Fibroblast of skin of right biceps (primary cell): ENCODE measurements around the gene SEC23B.
"Not testable (repeated sequence)": the region's sequence is repeated elsewhere in the genome, so short reads cannot be mapped to it uniquely, and the experiment has no call there.

Source experiments
- DNase-seq: peaks from one replicate; pipeline ENCODE4 v3.0.0-alpha.2; 2013

Gene SEC23B

DNA sequence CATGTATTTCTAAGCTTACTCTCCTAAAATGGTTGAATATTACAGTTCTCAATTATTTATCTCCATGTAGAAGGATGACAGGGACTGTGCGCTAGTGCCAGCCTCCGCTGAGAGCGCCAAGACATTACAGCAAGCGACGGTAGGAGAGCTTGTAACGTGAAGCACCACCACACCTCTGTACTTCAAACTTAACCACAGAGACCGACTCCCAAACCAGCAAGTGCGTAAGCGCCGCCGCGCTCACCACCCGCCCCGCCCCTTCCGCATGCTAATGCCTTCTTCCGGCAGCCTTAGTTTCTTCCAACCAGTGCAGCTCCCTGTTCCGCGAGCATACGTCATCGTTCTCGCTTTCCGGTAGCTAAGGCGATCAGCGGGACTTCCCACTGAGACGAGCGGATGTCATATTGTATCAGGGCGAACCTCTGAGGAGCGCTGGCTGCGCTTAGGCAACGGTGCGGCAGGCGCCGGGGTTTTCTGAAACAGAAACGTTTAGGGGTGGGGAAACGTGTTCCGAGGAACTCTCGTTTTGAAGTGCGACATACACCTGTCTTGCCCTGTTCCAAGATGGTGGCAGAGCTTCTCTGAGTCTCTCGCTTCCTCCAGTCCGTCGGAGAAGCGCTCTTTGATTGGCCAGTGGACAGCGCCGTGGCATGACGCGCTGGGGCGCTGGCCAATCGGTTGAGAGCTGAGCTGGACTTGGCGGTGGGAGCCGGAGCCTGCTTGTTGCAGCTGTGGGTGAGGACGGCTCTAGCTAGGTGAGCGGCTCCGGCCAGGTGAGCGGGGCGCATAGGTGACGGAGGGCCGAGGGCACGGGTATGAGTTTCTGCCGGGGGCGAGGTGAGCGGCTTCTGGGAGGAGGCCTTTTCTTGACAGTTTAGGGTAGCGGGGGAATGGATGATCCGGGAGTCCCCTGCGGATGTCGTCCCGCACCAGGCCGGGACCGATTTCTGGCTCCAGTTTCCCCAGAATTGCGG, at the start of gene SEC23B:
TSS of gene SEC23B (plus strand) at position 723 of the 974 bp plus-strand sequence. CDS start 2,896 bp downstream, outside the sequence.
- DNase-seq, result peak; percentile 96

DNA sequence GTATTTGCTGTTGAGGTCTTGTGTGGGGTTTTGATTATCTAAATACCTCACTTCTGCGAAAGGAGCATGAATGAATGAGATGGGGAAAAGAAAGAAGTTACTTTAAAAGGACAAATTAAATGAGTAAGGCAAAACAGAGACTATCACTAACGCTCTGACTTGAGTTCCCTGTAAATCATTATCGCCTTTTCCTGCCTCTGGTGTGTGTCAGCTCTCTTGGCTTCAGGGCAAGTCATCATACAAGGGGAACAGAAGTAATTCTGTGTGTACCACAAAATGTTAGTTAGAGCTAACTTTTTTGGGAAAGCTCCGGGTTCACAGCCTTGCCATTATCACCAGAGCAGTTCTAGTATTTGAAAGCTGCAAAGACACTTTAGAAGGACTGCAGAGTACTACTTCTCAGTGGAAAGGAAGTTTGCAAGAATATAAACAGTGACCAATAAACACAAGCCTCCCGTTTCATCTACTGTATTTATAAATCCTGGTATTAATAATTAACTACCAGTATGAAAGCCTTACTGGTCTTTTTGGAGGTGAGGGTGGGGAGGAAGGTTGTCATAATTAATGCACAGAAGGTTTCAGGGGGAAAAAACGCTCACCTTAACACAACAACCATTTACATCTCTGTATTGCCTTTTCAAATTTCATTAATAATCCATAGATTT, 42.1 kb upstream of the SEC23B start:
- no peak for DNase-seq

DNA sequence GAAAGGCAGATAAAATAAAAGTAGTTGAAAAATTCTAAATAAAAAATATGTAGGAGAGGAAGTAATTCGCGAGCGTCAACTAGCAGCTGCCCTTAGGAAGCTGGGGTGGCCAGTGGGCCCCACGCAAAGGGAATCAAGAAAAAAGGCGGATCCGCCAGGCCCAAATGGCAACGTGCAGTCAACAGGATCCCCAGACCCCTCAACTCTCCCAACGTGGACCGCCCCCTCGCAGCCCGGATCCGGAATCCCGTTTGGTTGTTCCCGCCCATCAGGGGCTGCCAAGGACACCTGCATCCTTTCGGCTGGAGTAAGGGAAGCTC, 41.2 kb upstream of the SEC23B start:
- no peak for DNase-seq

DNA sequence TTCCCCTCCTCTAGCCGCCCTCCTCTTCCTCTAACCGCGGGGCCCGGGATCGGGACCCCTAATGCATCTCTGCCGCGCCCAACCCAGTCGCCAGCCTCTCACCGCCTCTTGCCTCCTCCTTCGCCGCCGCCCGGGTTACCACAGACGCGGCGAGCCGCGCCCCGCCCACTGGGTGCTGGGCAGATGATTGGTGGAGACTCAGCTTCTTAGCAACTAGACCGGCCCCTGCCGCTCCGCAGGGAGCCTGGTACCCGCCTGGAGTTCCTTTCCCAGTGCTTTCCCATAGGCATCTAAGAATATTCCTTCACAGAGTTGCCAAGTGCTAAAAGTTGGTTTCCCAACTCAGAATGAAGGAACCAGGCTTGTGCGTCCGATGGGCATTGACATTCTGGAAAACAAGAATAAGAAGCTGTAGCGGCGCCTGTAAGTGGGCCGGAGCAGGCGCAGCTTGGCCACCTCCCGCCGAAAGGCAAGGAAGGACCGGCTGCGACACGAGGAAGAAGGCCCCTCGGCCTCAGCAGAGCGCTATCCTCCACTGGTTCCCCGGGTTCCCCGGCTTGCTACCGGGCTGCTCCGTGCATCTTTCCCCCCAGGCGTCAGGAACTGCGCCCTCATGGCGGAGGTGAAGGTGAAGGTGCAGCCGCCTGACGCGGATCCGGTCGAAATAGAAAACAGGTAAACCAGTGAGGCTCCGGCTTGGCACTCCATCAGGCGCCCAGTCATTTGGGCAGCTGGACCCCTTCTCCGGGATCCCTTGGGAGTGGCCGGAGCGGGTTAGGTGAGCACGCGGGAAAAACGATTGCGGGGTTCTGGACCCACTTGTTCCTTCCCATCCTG, 40.6 kb upstream of the SEC23B start, which contains the start of the genes DZANK1 and POLR3F:
TSS of gene DZANK1 (minus strand) at position 137 of the 837 bp plus-strand sequence. CDS start 1,672 bp downstream, outside the sequence.
TSS of gene POLR3F (plus strand) at position 497 of the 837 bp plus-strand sequence. CDS start at position 614, 117 bp downstream.
- DNase-seq, result peak; percentile 96

DNA sequence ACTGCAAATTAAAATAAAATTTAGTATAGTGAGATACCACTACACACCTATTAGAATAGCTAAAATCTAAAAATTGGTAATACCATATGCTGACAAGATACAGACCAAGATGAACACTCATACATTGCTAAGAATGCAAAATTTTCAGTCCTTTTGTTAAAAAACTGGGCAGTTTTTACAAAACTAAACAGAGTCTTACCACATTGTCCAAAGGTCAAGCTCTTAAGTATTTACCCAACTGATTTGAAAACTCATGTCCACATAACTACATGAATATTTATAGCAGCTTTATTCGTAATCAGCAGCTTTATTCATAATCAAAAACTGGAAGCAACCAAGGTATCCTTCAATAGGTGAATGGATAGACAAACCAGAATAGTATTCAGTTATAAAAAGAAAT, 30.5 kb upstream of the SEC23B start:
- DNase-seq, result no peak

DNA sequence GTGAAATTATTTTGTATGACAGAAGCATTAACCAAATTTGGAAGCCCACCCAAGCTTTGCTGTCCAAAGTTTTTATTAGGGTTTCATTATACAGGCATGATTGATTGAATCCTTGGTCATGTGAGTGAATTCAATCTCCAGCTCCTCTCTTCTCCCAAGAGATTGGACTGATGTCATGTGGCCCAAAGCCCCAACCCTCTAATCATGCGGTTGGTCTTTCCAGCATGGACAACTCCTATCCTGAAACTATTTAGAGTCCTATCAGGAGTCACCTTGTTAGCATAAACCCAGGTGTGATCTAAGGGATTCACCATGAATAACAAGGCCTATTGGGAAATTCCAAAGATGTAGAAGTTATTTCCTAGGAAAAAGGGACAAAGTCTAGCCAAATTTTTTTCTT, 29.9 kb upstream of the SEC23B start:
- DNase-seq, result no peak

DNA sequence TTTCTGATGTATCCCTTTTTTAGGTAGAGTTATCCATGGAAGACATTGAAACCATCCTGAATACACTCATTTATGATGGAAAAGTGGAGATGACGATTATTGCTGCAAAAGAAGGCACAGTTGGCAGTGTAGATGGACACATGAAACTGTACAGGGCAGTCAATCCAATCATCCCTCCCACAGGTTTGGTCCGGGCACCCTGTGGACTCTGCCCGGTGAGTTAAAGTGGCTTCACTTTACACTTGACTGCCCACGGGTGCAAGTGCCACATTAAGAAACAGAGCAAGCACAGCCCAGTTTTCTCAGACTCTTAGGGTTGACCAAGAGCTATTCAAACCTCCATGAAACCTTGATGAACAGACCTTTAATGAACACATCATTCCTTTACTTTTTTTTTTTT, 26.1 kb upstream of the SEC23B start:
- no peak for DNase-seq

DNA sequence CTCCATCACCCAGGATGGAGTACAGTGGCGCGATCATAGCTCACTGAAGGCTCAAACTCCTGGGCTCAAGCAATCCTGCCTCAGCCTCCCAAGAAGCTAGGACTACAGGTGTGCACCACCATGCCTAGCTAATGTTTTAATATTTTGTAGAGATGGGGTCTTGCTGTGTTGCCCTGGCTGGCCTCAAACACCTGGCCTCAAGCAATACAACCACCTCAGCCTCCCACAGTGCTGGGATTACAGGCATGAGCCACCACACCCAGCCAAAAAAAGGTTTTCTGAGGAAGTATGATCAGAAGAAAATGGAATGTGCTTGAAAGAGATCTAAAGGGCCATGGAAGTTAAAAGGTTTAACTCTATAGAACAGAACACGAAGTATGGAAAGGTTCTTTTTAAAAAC, 19.4 kb upstream of the SEC23B start:
- DNase-seq, result no peak

DNA sequence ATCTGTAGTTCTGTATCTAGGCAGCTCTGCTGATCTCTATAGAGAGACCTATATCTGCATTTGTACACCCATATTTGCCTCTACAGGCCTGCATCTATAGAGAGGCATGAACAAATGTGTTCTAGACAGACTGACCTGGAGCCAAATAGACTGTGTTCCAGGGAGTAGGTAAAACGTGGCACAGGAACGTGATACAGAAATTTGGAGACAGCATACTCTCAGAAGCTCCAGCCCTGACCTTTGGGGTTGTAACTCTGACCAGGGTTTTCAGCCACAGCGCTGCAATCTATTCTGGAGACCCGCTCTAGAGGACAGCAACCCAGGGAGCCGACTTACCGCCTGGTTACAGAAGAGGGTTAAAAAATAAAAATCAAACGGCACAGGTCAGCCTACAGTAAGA, 11.7 kb upstream of the SEC23B start:
- DNase-seq, result no peak

DNA sequence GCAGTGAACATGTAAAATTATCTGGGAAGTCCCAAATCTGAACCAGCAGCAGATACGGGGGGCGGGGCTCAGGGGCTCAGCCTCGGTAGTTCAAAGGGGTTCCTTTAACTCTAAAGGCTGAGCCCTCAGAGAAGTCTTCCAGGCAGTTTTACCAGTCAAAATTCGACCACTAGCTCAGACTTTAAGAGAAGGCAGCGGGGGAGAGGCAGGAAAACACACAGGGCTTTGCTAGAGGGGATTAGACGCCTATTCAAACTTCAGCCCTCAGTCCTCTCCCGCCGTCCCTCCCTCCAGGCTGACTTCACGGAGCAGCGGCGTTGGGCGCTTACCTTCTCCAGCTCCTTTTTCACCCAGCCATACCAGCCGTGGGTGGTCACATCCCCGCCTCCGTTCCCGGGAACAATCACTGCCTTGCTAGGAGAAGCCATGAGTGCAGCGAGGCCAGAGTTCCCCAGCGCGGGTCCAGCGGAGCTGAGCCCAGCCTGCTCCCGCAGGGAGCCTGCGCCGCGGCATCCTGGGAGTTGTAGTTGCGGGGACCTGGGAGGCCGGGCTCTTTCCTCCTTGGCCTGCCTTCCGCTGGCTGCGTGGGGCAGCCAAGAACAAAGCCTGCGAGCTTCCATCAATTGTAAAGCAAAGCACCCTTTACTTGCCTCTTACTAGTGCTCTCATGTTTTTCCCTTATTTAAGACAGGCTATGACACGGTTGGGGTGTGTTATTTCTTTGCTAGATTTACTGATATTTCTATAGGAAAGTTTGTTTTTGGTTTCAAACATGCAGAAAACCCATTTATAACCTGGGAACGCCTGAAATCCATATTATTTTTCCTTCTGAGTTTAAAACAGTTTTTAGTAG, 10.8 kb upstream of the SEC23B start, which contains the start of gene RBBP9:
TSS of gene RBBP9 (minus strand) at position 486 of the 853 bp plus-strand sequence. CDS start at position 428, 58 bp downstream.
- peak; percentile 81 for DNase-seq

DNA sequence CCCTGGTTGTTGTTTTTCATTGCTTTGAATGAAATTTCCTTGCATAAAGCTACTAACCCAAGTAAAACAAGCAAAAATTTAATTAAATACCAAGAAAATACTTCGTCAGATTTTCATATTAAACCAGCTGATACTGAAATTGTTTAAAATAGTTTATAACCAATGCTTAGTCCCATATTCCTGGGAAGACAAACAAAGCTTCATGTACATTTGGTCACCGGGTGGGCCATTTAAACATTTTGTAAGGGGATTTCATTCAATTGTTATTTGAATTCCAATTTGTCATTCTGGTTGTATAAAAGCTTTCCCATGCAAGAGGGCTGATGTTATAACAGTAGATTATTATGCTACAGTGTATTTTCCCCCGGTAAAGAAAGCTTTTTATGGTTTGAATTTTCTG, 10.1 kb upstream of the SEC23B start:
- DNase-seq, result no peak

DNA sequence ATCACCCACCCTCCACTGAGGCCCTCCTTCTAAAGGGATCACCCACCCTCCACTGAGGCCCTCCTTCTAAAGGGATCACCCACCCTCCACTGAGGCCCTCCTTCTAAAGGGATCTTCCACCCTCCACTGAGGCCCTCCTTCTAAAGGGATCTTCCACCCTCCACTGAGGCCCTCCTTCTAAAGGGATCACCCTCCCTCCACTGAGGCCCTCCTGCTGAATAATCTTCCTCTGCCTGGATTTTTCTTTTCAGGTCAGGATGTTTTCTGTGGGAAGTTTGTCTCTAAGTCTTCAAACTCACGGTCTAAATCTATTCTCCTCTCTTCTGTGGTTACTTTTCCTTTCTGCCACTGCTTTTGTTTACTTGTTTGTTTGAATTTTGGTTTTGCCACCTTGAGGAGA, 6.1 kb upstream of the SEC23B start:
- not testable (repeated sequence) for DNase-seq

DNA sequence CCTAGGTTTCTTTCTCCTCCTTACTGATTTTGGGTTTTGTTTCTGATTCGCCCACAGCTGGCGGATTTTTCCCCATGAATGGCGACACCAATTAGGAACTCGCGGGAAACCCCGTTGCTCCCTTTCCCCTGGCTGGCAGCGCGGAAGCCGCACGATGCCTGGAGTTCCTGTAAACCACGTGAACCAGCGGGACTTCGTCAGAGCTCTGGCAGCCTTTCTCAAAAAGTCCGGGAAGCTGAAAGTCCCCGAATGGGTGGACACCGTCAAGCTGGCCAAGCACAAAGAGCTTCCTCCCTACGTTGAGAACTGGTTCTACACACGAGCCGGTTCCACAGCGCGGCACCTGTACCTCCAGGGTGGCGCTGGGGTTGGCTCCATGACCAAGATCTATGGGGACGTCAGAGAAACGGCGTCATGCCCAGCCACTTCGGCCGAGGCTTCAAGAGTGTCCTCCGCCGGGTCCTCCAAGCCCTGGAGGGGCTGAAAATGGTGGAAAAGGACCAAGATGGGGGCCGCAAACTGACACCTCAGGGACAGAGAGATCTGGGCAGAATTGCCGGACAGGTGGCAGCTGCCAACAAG, 3.2 kb upstream of the SEC23B start:
- DNase-seq, result peak; percentile 17

DNA sequence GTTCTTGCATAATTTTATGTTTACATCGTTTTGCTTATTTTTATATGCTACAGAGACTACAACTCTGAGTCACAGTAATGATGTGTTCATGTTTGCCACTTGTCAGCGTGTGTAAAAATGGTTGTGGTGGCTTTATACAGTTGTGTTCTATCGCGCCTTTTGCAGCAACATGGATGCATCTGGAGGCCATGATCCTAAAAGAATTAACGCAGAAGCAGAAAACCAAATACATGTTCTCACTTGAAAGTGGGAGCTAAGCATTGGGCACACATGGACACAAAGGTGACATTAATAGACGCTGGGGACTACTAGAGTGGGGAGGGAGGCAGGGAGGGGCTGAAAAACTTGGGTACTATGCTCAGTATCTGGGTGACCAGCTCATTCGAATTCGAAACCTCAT, 996 bp upstream of the SEC23B start:
- DNase-seq, result no peak

DNA sequence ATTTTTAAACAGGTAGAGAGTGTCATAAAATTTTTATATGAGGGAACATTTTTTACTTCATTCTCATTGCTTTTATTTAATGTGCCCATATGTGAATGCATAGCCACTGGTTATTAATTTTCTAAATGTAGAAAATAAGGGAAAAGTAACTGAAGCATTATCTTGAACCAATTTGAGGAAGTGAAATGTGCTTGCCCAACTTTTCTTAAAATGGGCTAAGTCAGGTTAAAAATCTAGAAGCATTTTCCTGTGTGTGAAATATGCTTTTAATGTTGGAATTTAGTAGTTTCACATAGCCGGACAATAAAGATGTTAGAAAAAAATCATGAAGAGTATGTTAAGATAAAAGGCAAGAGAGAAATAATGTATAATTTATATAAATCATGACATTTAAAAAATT, 3.8 kb downstream of the SEC23B start:
- DNase-seq, result no peak

DNA sequence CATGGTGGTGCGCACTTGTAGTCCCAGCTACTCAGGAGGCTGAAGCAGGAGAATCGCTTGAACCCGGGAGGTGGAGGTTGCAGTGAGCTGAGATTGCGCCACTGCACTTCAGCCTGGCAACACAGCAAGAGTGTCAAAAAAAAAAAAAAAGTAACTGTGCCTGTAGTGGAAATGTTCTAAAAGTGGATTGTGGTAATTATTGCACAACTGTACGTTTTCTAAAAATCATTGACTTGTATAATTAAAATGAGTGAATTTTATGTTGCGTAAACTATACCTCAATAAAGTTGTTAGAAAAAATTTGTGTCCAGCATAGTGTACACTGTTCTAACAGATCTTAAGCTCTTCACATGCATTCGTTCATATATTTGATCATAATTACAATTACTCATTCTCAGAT, 5.5 kb downstream of the SEC23B start:
- DNase-seq, result no peak

DNA sequence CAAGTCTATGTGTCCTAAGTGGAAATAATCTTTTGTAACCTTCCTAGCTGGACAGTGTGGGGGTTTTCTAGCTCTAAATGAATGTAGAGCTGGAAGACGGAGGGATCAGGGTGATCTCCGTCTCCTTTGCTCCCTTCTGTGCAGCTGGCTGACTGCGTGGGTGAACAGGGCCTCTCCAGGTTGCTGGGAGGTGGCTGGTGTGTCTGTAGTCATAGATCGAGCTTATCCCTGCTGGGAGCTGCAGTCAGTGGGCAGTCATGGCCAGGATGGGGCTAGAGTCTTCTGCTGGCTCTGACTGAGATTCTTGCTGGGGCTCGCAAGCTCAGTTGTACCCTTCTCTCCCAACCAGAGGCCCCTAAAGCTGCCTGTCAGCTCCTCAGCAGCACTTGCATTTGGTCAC, 6.4 kb downstream of the SEC23B start:
- DNase-seq, result no peak

DNA sequence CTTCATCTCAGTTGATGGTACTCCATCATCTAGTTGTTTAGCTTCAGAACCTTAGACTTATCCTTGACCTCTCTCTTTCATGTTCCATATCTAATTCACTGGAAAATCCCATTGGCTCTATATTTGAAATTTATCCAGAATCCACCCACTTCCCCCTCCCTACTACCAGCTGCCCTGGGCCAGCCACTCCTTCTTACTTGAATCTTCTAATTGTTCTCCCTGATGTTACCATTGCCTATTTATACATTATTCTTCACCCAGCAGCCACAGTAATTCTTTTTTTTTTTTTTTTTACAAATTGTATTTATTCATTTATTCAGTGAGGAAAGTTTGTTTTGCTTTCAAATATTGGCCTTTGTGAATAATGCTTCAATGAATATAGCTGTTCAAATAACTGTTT, 8.2 kb downstream of the SEC23B start:
- no peak for DNase-seq

DNA sequence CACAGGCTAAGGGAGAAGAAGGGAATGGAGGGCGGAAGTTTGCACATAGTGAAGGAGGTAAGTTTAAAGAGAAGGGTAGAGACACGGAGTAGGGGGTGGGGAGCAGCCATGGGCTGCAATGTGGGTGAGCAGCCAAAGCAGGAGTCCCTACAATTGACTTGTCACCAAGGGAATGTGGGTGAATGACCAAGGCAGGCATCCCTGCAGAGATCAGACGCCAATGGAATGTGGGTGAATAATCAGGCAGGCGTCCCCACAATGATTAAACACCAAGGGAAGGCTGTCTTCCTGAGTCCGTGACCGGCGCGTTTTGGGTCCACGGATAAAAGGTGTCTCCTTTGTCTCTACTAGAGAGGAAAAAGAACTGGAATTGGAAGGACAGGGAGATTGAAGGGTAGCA, 14.3 kb downstream of the SEC23B start:
- peak; percentile 30 for DNase-seq

DNA sequence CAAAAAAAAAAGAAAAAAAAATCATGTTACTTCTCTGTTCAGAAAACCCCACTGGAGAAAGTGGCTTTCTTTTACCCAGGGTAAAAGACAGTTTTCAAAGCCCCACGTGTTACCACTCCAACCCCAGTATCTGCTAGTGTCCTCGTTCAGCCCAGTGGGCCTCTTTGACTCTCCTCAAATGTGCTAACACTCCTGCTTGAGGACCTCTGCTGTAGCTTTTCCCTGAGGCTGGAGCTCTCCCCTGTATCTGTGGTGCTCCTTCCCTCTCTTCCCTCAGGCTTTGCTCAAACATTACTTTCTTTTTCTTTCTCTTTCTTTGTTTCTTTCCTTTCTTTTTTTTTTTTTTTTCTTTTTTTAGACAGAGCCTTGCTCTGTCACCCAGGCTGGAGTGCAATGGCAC, 15.3 kb downstream of the SEC23B start:
- no peak for DNase-seq

DNA sequence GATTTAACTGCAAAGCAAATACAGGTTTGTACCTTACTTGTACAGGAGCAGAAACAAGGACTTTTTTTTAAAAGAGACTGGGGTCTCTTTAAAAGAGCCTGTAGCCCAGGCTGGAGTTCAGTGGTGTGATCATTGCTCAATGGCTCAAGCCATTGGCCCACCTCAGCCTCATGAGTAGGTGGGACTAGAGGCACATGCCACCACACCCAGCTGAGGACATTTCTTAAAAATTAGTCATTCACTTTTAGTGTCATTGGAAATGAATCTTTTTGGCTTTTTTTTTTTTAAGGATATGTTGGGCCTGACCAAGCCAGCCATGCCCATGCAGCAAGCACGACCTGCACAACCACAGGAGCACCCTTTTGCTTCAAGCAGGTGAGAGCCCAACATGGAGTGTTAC, 16.9 kb downstream of the SEC23B start:
- peak; percentile 69 for DNase-seq

DNA sequence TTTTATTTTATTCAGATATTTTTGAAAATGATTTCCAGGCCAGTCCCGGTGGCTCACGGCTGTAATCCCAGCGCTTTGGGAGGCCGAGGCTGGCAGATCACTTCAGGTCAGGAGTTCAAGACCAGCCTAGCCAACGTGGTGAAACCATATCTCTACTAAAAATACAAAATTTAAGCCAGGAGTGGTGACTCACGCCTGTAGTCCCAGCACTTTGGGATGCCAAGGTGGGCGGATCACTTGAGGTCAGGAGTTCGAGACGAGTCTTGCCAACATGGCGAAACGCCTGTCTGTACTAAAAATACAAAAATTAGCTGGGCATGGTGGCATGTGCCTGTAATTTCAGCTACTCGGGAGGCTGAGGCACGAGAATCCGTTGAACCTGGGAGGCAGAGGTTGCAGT, 19.0 kb downstream of the SEC23B start:
- DNase-seq, result not testable (repeated sequence)
